ENCODE measurements around the gene SLC2A4.
A peak's percentile ranks its signal among the peaks of the same experiment; 100 is the strongest.

The SLC2A4 gene

DNA sequence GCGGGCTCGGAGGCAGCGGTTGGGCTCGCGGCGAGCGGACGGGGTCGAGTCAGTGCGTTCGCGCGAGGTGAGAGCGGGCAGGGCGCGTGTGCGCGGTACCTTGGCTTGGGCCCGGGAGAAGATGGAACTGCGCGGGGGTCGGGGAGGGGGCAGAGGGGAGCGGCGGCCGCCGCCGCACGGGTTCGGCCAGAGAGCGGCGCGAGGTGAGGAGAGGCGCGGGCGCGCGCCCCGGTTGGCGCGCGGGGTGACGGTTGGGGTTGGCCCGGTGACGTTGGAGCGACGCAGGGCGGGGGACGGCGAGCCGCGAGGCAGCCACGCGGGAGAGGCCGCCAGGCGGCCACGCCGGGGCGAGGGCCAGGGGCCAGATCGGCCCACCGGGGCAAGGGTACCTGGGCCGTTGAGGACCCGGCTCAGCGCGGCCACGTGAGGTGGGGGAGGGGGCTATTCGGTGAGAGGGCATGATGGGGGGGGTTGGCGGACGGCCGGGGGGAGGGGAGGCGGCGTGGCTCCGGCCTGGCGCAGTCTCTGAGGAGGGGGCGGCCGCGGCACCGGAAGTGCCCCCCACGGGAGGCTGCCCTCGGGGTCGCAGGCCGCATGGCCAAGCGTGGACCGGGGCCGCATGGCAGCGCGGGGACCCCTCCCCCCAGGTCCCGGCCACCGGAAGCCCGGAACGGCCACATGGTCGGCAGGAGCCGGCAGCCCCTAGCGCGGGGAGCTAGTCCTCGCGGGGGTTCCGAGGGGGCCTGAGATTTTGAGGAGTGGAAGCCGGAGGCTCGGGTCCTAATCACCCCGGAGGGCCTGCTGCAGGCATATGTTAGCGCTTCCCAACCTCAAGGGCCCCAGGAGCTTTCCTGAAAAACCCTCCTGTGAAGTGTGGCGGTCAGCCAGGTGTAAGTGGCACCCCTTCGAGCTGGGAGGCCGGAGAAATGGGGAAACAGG lies 26.4 kb downstream of the SLC2A4 start:
- no peak for DNase-seq

DNA sequence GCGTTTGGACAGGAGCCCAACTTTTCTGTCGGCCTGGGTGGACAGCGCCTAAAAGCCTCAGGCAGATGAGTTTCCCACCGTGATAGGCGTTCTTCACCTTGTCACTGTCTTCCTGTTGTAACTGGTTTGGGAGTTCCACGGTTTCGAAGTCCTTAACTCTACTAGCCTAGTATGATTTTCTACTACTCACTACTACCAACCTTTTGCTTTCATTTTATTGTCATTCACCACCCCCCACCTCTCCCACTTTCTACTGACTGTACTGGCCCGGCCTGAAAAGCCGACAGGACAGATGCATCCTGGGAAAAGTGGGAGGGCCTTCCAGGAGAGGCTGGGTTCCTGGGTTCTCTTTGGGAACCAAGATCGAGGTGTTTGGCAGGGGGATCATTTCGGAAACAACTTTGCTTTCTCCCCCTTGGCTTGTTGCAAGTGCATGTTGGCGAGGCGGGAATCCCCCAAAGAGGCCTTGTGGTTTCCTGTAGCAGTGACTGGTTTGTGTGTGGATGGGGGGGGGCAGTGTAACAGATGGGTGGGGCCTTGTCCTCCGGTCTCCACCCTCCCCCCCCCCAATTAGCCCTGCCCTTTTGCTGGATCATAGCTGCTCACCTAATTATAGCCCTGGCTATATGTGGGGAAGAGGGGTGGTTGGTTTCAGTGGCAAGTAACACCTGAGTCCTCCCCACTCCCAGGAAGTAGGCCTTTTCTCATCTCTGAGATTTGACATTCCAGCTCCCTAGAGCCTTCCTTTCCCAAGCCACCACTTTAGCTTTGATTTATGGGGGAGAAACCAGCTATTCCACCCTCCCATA lies 27.3 kb downstream of the SLC2A4 start:
- DNase-seq = peak; percentile 64

DNA sequence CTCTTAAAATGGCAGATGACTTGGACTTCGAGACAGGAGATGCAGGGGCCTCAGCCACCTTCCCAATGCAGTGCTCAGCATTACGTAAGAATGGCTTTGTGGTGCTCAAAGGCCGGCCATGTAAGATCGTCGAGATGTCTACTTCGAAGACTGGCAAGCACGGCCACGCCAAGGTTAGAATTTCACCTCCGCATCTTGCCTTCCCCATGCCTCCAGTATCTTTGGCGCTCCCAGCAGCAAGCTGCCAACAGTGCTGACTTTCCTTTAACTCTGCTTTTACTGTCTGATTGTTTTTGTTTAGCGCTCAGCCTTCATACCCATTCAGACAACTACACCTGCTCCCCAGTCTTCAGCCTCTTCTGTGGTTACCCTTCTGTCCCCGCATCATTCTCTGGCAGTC lies 28.1 kb downstream of the SLC2A4 start:
- DNase-seq = no peak

DNA sequence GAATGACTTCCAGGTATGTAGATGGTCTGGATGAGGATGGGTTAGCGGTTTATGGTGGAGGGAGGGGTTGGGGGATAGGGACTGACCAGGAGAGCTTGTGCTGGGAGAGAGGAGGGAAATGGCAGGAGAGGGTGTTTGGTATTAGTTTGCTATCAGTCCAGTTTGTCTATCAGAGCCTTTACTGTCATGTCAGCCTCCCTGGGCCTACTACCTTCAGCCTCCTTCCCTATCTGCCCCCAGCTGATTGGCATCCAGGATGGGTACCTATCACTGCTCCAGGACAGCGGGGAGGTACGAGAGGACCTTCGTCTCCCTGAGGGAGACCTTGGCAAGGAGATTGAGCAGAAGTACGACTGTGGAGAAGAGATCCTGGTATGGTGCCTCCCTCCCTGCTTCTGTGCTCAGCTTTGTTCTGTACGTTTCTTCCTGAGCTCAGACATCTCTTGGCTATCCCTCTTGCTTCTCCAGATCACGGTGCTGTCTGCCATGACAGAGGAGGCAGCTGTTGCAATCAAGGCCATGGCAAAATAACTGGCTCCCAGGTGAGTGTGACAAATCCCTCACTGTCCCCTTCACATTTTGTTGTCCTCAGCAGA lies 29.7 kb downstream of the SLC2A4 start:
- no peak for DNase-seq

DNA sequence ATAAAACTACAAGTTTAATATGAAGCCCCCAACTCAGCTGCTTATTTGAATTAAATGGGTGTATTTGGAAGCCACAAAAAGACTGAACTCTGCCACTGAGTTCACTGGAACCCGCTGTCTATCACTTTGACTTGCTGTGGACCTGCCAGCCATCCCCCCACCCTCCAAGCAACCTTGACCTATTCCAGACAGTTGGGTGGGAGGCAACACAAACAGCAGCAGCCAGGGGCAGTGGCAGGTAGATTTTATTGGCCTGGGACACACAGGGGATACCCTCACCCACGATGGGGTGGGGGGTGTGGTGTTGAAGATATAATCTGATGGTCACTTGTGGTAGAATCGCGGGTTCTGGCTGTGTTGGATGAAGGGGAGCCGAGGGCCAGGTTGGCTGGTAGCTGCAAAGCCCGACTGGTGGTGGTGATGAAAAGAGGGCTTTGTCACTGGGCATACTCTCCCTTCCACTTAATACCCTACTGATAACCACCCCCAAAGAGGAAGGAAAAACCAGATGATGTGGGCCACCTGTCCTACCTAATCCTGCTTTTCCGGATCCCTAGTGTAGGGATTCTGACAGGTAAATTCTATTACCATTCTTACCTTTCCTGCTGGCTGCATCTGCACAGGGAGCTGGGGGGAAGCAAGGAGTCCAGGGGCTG lies 31.0 kb downstream of the SLC2A4 start:
- DNase-seq = no peak

DNA sequence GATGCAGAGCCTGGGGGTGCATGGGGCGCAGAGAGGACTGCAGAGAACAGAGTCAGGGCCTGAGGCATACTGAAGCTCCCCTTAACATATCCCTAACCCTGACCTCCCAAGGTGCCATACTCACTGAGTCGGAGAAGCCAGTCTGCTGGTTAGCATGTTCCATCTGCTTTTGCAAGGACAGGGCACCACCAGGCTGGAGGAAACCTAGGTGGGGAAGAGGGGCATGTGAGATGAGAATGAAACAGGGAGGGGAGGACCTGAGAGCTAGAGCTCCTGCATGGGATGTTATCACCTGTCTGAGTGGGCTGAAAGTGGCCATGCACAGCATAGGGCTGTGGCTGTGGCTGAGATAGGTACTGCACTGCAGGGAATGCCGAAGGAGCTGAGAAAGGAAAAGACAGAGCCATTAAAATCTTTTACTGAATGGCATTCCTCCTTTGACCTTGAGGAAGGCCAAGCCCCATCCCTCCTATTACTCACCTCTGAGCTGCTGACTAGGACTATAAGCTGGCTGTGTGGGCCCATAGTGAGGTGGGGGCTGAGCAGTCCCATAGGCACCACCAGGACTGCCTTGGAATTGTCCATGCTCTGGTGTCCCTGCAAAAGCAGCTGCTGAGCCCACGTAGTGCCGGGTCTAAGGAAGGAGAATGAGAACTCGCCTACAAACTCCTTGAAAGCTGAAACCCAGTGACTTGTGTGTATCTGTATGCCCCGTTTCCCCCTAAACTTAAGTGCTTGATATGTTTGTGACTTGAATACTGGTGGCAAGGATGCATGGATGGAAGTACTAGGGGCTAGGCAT lies 31.8 kb downstream of the SLC2A4 start:
- DNase-seq = no peak

DNA sequence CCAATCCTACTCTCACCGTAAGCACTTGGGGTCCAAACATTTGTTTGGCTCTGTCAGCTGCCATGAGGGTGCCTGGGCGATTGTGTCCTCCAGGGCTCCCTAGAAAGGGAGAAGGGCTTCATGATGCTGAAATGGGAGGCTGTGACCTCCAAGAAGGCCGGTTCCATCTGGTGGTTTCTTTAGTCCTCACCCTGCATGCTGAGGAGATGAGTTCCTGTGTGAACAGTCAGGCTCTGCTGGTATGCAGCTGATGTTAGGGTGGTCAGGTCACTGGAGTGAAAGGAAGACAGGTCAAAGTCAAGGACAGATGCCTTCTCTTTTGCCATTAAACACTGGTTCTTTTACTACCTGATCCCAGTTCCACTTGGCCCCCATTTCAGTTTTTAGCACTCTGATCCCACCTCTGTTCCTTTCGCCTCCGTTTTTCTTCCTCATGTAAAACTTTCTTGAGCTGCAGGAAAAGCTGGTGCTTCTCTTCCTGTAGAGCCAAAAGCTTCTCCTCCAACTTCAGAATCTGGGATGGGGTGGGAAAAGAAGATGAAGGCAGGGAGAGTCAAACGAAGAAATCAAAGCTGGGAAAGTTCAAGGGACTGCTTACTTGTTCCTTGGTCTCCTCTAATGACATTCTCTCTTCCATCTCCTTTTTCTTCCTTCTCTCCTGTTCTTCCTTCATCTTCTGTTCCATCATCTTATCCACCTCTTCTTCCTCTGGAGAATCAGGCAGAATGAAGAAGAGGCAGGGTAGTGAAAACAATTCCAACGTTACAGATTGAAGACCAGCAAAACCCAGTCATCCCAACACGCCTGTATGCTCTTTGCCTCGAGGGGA lies 32.6 kb downstream of the SLC2A4 start:
- no peak for DNase-seq

DNA sequence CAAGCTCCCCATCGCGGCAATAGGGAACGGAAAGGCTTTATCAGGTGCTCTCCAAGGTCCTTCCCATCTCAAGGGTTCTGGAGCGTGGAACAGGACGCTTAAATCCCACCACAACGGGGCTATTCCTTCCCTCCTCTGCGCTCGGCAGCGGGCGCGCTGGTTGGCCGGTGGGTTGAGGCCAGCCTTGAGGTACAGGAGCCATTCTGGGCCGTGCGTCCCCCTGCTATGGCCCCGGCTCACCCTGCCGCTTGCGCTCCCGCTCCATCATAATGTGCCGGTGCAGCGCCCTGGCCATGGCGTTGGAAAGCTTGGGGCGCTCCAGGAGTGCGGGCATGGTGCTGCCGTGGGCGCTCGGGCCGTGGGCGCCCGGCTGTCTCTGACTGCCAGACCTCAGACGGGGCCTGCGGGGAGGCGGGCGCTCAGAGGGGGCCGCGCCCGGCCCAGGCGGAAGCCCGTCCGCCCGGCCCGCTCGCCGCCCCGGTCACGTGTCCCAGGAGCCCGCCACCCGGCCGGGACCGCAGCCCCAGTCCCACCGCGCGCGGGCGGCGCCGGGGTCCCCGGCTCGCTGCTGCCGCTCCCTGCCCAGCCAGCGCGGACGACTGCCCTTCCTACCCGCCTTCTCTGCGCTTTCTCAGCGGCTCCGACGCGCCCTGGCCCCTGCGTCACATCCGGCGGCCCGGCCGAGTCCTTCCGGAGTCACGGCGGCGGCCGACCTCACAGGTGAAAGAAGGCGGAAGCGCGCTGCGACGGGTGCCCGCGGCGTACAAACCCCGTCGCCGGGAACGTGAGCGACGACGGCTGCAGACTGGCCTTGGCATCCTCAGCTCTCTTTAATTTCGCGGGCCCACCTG lies 33.4 kb downstream of the SLC2A4 start, which contains the start of gene GPS2:
TSS of gene GPS2 (minus strand) at position 642 of the 851 bp plus-strand sequence. CDS start at position 334, 308 bp downstream.
- DNase-seq = peak; percentile 87

DNA sequence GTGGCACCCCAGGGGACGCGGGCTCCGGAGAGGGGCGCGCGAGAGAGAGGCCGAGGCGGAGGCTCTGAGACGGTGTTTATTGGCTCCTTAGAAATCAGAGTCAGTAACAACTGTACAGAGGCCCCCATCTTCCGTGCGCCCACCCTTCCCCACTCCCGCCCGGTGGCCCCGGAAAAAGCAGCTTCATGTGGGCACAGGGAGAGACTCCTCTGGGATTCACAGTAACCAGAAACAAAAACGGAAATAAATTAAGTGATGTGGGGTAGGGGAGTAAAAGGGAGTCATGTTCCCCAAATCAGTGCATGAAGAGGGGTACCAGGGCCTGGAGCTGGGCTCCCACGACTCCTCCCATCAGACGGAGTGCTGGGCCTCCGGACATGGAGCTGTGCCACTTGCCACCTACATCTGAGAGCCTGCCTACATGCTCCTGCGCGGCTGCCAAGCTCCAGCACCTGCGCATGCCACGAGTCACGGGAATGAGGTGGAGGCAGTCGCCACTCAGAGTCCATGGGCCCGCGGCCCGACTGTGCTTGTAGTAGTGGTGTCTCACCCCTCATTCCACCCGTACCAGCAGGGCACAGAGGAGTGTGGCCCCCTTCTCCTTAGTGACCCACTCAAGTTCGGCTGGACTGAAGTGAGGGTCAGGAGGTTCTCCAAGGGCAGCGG lies 34.2 kb downstream of the SLC2A4 start:
- DNase-seq = no peak

DNA sequence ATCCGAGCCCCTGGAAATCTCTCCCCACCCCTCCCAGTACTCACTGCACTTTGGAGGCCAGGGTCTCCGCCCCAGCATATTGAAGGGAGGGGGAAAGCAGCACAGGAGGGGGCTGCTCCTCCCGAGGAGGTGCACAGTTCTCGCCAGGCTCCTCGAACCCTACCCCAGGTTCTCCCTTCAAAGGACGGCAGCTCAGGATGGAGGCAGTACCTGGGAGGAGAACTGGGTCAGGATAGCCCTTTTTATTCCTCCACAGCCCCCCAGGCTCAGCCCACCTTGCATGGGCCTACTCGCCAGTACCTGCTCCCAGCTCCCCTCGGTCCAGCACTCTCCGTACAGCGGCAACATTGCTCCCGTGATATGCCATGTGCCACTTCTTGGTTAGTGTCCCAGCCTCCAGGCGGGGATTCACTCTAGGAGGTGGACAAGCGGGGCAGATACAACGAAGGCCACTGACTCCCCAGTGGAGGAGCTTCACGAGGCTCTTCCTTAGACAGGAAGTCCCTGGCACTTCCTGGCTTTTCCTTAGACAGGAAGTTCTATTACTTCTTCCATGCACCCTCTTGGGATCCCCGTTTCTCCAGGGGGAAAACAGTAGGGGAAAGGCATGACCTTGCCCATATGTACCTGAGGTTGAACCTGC lies 35.8 kb downstream of the SLC2A4 start:
- no peak for DNase-seq

DNA sequence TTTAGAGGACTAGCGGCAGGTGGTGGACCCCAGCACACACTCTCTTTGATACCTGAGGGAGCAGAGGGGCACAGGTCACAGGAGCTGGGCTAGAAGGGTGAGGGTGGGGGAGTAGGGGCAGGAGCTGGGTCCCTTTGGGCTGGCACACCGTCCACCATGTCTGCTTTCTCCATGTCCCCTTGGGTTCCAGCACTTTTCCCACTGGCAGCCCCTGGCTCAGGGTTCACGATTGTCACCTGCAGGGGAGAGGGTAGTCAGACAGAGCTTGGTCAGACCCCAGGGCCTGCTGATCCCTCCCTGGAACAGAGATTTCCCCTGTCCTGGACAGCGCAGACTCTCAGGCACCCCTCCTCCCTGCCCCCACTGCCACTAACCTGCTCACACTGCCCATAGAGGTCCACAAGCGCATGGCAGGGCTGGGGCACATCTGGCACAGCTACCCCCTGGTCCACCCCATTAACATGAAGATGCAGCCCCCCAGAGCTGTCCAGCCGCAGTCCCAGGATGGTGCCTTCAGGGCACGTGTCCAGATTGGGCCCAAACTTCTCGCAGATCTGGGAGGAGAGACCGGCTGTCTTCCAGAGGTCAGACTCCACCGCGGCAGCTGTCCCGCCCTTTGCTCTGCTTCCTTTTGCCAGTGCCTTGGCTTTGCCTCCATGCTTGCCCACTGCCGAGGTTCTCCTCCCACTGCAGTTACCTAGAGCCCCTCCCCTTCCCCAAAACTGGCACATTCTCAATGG lies 36.8 kb downstream of the SLC2A4 start:
- DNase-seq = no peak

DNA sequence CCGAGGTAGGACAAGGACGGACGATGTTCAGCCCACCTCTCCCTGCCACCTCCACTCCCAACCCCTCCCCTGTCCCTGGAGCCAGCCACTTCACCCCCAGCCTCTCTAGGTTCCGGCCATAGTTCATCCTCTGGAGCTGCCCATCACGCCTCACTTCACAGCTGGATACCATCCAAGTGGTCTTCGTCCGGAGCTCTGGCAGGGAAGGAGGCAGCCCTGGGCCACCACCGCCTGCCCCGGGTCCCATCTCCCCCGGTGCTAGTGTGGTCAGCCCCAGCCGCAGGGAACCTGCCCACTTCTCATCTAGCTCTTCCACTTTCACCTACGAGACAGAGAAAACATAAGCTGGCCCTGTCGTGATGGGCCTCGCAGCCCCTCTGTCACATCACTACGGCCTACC lies 39.9 kb downstream of the SLC2A4 start:
- DNase-seq = no peak

DNA sequence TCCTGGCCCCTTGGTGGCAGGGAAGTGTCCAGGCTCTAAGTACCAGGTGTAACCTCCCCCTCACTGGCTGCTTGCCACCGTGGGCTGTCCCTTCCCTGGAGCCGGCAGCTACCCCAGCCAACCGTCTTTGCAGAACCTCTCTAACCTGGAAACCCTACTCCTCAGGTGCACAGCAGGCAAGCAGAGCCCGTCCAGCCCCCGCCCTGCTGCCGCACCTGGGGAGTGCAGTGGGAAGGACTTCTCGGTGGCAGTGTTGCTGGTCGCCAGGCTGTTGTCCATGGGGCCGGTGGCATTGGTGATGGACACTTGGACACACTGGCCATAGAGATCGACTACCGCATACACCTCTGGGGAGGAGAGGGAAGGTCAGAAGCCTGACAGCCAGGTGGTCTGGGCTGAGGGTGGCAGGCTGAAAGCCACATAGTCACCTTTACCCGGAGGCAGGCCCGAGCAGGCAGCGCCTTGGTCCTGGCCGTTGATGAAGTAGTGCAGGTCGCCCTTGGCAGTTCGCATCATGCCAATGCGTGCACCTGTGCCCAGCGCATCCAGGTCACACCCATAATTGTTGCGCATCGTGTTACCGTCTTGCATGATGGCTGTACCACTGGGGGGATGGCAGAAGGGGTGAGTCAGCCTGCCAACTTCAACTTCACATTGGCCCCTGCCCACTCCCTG lies 41.1 kb downstream of the SLC2A4 start:
- no peak for DNase-seq

DNA sequence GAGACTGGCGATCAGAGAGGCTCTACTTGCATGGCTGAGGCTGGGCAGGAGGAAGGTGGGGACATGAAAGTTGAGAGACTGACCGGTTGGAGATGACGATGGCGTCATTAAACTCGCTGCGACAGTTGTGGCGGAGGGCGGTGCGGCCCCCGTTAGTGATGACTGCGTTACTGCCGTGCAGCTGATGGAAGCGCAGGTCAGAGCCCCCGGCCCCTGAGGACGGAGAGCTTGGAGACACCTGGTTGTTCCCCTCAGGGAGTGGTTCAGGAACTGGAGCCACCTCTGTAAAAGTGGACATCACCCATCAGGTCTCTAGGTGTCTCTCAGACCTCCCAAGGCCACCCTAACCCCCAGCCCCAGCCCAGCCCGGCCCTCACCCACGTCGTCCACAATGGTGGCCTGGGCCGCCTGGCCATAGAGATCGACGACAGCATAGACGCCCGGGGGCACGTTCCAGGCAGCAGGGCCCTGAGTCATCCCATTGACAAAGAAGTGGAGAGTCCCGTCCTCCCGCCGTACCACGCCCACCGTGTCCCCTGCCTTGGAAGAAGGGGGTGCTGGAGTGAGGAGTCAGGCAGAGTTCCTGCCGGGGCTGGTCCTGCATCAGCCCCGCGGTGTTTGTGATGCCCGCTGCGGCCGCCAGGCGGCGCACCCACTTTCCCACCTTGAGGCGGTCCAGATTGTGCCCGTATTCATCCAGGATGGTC lies 42.4 kb downstream of the SLC2A4 start:
- no peak for DNase-seq

DNA sequence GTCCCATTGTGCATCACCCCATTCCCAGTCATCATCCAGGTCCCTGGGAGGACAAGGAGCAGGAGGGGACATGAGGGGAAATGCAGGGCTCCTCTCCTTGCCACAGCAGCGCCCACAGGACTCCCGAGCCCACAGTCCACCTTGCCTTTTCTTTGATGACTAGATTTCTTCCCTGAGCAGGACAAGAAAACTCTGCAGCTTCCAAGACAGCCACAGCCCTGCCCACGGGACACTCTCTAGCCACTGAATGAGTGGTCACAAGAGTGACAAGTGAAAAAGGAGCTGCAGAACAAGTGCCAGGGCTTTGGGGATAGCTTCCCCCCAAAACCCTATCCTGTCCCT lies 42.9 kb downstream of the SLC2A4 start:
- no peak for DNase-seq

DNA sequence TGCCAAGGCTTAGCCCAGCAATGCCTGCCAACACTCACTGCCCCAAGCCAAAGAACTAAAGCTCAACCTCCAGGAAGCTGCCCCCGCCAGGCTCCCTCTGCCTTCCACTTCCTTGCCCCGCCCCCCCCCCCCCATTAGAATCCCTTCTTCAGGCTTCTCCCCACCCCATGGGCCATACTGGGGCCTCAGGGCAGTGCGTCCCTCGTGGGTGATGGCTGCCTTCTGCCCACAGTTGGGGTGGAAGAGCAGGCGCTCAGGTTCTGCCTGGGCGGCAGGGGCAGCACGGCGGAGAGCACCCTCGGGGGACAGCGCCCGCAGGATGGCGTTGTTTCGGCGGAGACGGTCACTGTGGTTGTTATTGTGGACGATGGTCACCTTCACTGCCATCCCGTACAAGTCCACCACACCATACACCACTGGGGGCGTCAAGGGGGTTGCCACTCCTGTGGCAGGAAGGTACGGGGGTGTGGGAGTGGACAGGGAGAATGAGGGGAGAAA lies 43.6 kb downstream of the SLC2A4 start:
- no peak for DNase-seq

DNA sequence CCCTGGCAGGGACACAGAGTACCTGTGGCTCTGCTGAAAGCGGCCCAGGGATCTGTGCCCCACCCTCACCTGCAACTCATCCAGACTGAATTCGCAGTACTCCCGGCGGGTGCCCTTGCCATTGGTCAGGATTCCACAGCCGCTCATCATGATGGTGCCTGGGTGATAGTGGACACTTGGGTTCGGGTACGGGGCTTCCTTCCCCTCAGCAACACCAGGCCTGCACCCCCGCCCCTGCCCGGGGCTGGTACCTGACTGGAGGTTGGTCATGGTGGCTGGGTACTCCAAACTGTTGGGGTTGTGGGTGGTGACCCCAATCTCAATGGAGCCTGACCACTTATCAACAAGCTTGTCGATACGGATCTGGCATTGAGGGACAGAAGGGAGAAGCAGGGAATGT lies 44.7 kb downstream of the SLC2A4 start:
- no peak for DNase-seq
